Myocyte (in vitro differentiated cells): Measurements from ENCODE around the gene UPK3B. TPM values are rescaled to one million over a fixed set of nuclear protein-coding genes. Genes with fewer than 3 reads are reported as not detected.
"Not testable (repeated sequence)": the region's sequence is repeated elsewhere in the genome, so short reads cannot be mapped to it uniquely, and the experiment has no call there.

Experiments used
- DNase-seq: peaks from one replicate; pipeline ENCODE4 v3.0.0-alpha.2; 2012; ENCODE audit warnings: low read depth
- polyA plus RNA-seq: library from polyadenylated mRNA; unstranded; fragments of >200 nt; gene quantifications from one replicate; pipeline ENCODE4 v1.2.1, GENCODE V29; 2012; ENCODE audit warnings: missing spikeins
- total RNA-seq: library from RNA; depleted of rRNA; stranded (reverse); fragments of >200 nt; gene quantifications from 2 replicates; pipeline ENCODE4 v1.2.3, GENCODE V29; 2014

Gene UPK3B
- 0.24 and 0.68 TPM in 2 replicates for total RNA-seq
- 1.0 TPM for polyA plus RNA-seq

- DNase-seq: peak; percentile 15
Observed at GRCh38 chr7:76509931-76510877, at the start of gene UPK3B. Gene UPK3B, plus strand, starts transcription at chr7:76510552. Its CDS starts 101 bp downstream, at chr7:76510653.

DNA sequence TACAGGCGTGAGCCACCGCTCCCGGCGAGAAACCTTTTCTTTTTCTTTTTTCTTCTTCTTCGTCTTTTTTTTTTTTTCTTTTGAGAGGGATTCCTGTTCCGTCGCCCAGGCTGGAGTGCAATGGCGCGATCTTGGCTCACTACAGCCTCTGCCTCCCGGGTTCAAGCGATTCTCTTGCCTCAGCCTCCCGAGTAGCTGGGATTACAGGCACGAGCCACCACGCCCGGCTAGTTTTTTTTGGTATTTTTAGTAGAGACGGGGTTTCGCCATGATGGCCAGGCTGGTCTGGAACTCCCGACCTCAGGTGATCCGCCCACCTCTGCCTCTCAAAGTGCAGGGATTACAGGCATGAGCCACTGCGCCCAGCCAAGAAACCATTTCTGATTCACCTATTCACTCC is 49.6 kb upstream of the UPK3B start:
- not testable (repeated sequence) for DNase-seq

DNA sequence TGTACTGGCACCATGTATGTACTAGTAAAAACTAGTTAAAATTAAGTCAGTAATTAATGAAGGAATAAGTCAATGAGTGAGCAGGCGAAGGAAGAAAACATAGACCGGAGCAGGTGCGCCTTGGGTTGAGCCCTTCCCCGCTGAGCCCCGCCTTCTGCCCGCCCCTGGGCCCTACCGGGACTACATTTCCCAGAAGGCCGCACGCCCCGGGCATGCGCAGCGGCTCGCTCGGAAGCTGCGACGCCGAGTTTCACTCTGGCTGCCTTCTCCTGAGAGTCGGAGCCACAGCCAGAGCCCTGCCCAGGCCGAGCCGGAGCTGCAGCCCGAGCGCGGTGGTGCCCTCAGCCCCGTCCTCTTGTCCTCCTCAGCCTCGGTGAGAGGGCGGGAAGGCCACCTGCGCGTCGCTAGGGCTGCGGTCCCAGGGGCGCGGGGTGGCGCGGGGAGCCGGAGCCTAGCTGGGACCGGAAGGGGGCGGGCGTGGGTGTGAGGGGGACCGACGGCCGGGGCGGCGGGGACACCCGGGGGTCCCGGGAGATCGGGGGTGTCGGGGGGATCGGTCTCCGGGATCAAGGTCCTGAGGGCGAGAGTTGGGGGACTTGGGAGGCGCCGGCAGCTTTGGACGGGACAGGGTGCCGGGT is 48.8 kb upstream of the UPK3B start, which contains the start of gene DTX2:
Gene DTX2, plus strand, starts transcription at position 246 of the 638 bp plus-strand sequence. CDS start 18,801 bp downstream, outside the sequence.
- not testable (repeated sequence) for DNase-seq

GRCh38 chr7:76462271-76462882 is 48.0 kb upstream of the UPK3B start:
- DNase-seq: not testable (repeated sequence)

GRCh38 chr7:76464959-76465358 is 45.4 kb upstream of the UPK3B start:
- not testable (repeated sequence) for DNase-seq

DNA sequence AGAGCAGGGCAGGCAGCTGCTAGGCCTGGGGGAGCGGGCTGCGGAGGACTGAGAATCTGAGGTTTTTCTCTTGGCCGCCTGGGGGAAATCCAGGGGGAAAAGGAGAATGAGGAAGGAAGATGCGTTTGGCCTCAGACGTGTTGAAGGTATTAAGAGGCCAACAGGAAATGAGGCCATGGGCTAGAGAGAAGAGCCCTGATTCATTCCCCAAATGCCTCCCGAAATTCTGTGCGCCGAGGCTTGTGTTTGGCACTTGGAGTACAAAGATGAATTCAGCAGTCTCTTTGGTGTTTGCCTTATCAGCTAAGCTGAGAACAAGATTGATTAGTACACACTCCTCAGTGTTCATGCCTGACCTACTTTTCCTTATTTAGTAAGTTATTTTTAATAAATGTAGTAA is 44.4 kb upstream of the UPK3B start:
- not testable (repeated sequence) for DNase-seq

DNA sequence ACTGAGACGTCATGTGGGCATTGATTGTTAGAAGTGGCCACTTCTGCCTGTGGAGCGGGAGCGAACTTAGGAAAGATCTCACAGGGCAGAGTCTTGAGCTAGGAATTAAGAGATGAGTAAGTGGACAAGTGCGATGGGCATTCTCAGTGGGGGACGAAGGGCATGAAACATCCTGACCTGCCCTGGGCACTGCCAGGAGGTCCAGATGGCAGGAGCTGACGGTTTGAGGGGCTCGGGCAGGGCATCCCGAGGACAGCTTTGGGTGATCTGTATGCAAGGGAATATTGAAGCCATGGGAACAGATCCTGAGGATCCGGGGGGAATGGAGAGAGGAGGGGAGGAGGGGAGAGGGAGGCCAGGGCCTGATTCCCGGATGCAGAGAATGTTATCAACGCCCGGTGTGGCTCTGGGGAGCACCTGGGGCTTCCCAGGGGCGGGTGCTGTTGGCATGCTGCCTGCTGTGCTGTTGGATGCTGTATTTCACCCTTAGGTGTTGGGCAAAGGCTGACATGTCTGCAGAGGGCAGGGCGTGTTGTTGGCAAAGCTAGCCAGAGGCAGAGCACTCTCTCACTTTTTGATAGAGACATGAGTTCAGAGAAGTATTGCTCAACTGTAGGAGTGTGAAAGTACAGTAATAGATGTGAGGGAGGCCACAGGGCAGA is 42.5 kb upstream of the UPK3B start:
- DNase-seq: not testable (repeated sequence)

DNA sequence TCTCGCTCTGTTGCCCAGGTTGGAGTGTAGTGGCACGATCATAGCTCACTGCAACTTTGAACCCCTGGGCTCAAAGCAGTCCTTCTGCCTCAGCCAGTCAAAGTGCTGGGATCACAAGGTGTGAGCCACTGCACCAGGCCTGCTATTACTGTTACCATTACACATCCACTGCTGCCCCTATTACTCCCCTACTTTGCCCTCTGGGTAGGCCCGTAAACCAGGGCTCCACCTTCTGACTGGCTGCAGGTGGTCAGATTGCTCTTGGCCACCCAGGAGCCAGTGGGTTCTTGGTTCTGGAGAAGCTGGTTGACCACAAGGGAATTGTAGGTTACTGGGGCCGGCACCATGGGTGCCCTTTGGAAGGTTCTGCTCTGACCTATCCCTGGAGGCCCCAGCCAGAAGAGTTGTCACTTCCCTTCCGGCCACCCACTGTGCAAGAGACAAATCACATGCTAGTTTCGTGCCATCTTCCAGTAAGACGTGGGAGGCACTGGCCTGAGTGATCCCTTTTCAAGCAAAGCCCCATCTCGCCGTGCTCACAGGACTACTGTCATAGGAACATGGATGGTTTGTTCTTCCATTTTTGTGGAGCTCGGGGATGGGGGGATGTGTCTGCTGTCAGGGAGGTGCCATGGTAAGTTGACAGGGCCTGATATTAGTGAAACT is 38.7 kb upstream of the UPK3B start:
- not testable (repeated sequence) for DNase-seq

DNA sequence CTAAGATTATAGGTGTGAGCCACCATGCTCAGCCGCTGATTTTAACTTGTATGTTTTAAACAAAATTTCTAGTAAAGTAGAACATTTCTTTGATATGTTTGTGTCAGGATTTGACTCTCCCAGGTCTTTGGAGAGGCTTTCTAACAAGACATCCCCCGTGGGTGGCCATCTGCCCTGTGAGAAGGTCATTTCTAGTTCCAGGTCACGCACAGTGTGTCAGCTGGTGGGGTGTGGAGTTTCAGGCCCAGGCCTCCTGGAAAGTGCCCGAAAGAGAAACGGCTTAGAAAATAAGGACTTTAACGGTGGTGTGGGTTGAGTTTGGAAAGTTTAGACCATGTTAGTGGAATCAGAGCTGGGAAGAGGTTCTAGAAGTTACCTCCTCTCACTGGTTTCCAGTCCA is 37.3 kb upstream of the UPK3B start:
- DNase-seq: not testable (repeated sequence)

- not testable (repeated sequence) for DNase-seq
Observed at GRCh38 chr7:76476280-76476679, 34.1 kb upstream of the UPK3B start.

DNA sequence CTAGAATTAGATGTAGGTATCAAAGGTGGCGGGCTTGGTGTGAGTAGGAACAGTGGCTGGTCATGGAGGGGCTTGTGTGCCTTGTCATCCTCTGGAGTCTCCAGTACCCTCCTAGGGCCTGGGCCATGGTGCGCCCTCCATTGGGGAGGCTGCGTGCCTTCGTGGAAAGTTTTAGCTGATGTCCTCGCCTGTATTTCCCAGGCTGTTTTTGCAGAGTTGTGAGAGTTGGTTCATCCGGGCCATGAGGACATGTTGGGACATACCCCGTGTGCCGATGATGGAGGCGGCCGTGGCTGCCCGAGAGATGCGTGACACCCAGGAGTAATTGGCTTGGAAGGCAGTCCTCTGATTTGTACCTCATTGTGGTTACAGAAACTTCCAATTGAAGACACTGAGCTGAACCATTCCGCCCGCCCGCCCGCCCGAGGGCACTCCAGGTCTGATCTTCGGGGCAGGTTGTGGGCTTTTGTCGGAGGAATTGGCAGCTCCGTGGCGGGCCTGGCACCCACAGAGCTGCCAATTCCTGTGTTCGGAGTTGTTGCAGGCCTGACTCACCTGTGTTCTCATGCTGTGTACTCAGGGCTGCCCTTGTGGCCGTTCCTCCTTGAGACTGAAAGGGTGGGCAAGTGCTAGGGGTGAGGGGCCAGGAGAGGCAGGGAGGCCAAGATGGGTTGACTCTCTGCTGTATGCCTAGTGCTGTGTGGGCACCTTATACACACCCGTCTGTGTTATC is 33.4 kb upstream of the UPK3B start:
- DNase-seq: not testable (repeated sequence)

DNA sequence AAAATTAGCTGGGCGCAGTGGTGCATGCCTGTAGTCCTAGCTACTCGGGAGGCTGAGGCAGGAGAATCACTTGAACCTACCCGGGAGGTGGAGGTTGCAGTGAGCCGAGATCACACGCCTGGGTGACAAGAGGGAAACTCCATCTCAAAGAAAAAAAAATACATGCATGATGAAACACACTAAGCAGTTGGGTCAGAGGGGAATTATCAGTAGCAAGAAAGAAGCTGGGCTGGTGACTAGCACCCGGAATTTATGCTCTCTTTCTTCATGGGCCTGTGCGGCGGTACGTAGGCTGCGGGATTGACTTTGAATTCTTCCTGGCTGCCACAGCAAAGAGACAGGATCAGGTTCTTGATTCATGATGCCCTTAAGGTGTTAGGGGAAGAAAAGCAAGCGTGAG is 30.7 kb upstream of the UPK3B start:
- DNase-seq: not testable (repeated sequence)

- not testable (repeated sequence) for DNase-seq
Observed at GRCh38 chr7:76480403-76481253, 29.7 kb upstream of the UPK3B start.

DNA sequence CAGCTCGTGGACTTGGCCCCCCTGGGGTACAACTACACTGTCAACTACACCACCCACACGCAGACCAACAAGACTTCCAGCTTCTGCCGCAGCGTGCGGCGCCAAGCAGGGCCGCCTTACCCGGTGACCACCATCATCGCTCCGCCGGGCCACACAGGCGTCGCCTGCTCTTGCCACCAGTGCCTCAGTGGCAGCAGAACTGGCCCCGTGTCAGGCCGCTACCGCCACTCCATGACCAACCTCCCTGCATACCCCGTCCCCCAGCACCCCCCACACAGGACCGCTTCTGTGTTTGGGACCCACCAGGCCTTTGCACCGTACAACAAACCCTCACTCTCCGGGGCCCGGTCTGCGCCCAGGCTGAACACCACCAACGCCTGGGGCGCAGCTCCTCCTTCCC is 27.7 kb upstream of the UPK3B start:
- DNase-seq: not testable (repeated sequence)

DNA sequence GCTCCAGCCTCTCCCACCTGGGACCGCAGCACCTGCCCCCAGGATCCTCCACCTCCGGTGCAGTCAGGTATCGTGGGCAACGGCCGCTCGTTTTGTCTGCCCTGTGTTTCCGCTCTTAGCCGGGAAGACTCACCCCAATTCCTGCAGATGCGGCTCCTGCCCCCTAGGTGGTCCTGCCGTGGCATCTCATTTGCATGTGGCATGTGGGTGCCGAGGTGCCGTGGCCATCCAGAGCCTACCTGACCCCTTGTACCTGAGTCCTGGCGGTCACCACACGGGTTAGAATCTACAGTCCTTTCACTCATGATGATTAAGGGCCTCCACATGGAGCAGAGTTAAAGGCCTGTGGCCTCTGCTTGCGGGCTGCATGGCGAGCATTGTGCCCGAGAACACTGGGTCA is 27.3 kb upstream of the UPK3B start:
- not testable (repeated sequence) for DNase-seq

GRCh38 chr7:76484456-76484855 is 25.9 kb upstream of the UPK3B start:
- not testable (repeated sequence) for DNase-seq

- not testable (repeated sequence) for DNase-seq
Observed at GRCh38 chr7:76485822-76486610, 24.3 kb upstream of the UPK3B start.

DNA sequence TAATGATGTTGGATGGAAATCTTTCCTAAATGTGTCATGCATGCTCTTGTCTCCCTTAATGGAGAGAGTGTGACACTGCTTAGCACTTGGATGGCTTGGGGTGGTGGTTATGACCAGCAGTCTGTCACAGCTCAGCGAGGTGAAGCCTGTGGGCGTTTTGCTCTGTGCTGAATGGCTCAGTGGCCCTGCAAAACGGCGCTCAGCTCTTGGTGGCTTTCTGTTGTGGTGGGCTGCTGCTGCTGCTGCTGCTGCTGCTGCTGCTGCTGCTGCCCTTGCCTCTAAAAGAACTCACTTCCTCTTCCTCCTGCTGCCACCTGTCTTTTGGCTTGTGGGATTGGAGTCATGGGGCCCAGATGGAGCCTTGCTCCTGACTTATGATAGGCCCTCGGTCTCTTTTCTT is 23.7 kb upstream of the UPK3B start:
- DNase-seq: not testable (repeated sequence)
